ENCODE measurements around the gene HMGCL. TPM values are rescaled to one million over a fixed set of nuclear protein-coding genes. Genes with fewer than 3 reads are reported as not detected.

HMGCL gene
- polyA plus RNA-seq, 1 donor (not counting 4 experiments of a cell fraction or from before 2014, with no cell fraction given), result 24.1 TPM

- Histone ChIP-seq H4K20me1 (ENCODE audit: control insufficient read depth, extremely low read depth, insufficient read depth, low read length) (no peaks in the 10 kb centered on the region), H2AFZ (ENCODE audit: control insufficient read depth, low read length) (peak within 1 kb of the TSS; percentile 92), H3K4me3 (ENCODE audit: control insufficient read depth in 2 of 3, extremely low read depth in 1 of 3, insufficient read depth in 2 of 3, low read depth in 1 of 3, low read length in 3 of 3) (peak within 1 kb of the TSS; percentile 61 to 97 (median 96)), H3K4me2 (ENCODE audit: control insufficient read depth, extremely low read depth, insufficient read depth, low read depth, low read length) (peak within 1 kb of the TSS; percentile 92), H3K27ac (ENCODE audit: control insufficient read depth, insufficient read depth, low read length) (peak within 1 kb of the TSS; percentile 67), H3K9me1 (ENCODE audit: control insufficient read depth, extremely low read depth, insufficient read depth, low read length) (no peaks in the 10 kb centered on the region), H3K36me3 (ENCODE audit: control insufficient read depth in 2 of 2, extremely low read depth in 1 of 2, insufficient read depth in 2 of 2, low read length in 2 of 2) (peaks cover 22 to 27% of the 10 kb centered on the region in 2 experiments), H3K9me3 (ENCODE audit: control insufficient read depth, low read depth, low read length) (no peaks in the 10 kb centered on the region), H3K27me3 (ENCODE audit: control insufficient read depth, extremely low read depth, insufficient read depth, low read length) (no peaks in the 10 kb centered on the region), H3K4me1 (ENCODE audit: control insufficient read depth, extremely low read depth, insufficient read depth, low read length) (peaks cover 26% of the 10 kb centered on the region), H3K79me2 (ENCODE audit: control insufficient read depth, insufficient read depth, low read length) (peaks cover 21% of the 10 kb centered on the region), H3K9ac (ENCODE audit: control insufficient read depth, extremely low read depth, insufficient read depth, low read length) (peak within 1 kb of the TSS; percentile 85)
- DNase-seq (ENCODE audit: low read depth, low spot score) (no peak), FAIRE-seq (peak; percentile 36)
- TF ChIP-seq CTCF (optimal IDR thresholded peaks at IDR 0.05 in 1 of 3, IDR thresholded peaks at IDR 0.05 in 1 of 3, conservative IDR thresholded peaks at IDR 0.05 in 1 of 3; ENCODE audit: extremely low read depth in 1 of 3, insufficient read depth in 2 of 3, low read length in 3 of 3) (peak in 1 of 3 experiments; percentile 6), EZH2 (IDR thresholded peaks at IDR 0.05; ENCODE audit: low read length) (no peak)
- dilution Hi-C loops (cut with MboI; ENCODE audit: extremely low pct_ligation_motif_present, low sequenced_read_pairs), result no loop called here
Observed at GRCh38 chr1:23790696-23791515, 34.3 kb downstream of the HMGCL start, which contains the start of gene LYPLA2. Gene LYPLA2 (plus strand): TSS chr1:23791145. CDS start chr1:23792683, 1,538 bp downstream.

DNA sequence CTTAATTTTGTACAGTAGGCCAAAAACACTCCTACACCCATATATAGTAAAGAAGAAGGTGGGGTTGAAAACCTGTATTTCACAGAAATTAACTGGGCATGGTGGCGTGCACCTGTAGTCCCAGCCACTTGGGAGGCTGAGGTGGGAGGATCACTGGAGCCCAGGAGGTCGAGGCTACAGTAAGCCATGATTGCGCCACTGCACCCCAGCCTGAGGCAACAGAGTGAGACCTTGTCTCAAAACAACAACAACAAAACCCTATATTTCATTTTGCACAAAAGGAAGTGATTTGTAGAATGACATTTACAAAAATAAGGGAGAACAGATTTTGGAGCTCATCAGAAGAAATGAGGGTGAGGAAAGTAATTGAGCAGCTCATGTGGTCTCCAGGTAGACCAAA is 36.5 kb downstream of the HMGCL start:
- Histone ChIP-seq H3K4me1 (ENCODE audit: control insufficient read depth, extremely low read depth, insufficient read depth, low read length) (peaks cover 26% of the 10 kb centered on the region), H3K27ac (ENCODE audit: control insufficient read depth, insufficient read depth, low read length) (no peak overlapping the region), H3K36me3 (ENCODE audit: control insufficient read depth in 2 of 2, extremely low read depth in 1 of 2, insufficient read depth in 2 of 2, low read length in 2 of 2) (peaks cover 18 to 24% of the 10 kb centered on the region in 2 experiments), H3K9me3 (ENCODE audit: control insufficient read depth, low read depth, low read length) (no peaks in the 10 kb centered on the region), H3K9me1 (ENCODE audit: control insufficient read depth, extremely low read depth, insufficient read depth, low read length) (no peaks in the 10 kb centered on the region), H3K4me2 (ENCODE audit: control insufficient read depth, extremely low read depth, insufficient read depth, low read depth, low read length) (no peak overlapping the region), H3K79me2 (ENCODE audit: control insufficient read depth, insufficient read depth, low read length) (peaks cover 27% of the 10 kb centered on the region), H4K20me1 (ENCODE audit: control insufficient read depth, extremely low read depth, insufficient read depth, low read length) (no peaks in the 10 kb centered on the region), H3K9ac (ENCODE audit: control insufficient read depth, extremely low read depth, insufficient read depth, low read length) (no peak overlapping the region), H3K4me3 (ENCODE audit: control insufficient read depth in 2 of 3, extremely low read depth in 1 of 3, insufficient read depth in 2 of 3, low read depth in 1 of 3, low read length in 3 of 3) (no peak overlapping the region), H2AFZ (ENCODE audit: control insufficient read depth, low read length) (no peak overlapping the region), H3K27me3 (ENCODE audit: control insufficient read depth, extremely low read depth, insufficient read depth, low read length) (no peaks in the 10 kb centered on the region)
- DNase-seq (ENCODE audit: low read depth, low spot score) (no peak), FAIRE-seq (no peak)
- dilution Hi-C loops (cut with MboI; ENCODE audit: extremely low pct_ligation_motif_present, low sequenced_read_pairs), result no loop called here
- TF ChIP-seq CTCF (optimal IDR thresholded peaks at IDR 0.05 in 1 of 3, IDR thresholded peaks at IDR 0.05 in 1 of 3, conservative IDR thresholded peaks at IDR 0.05 in 1 of 3; ENCODE audit: extremely low read depth in 1 of 3, insufficient read depth in 2 of 3, low read length in 3 of 3) (no peak), EZH2 (IDR thresholded peaks at IDR 0.05; ENCODE audit: low read length) (no peak)

All from keratinocyte (primary cell).